Spleen (tissue), 7 donors: ENCODE results near the gene UCN3.
"Not testable (repeated sequence)": the region's sequence is repeated elsewhere in the genome, so short reads cannot be mapped to it uniquely, and the experiment has no call there.

Experiments
- CTCF ChIP-seq, 11 experiments: fragments of 200-600 bp in 7 of 11; fragments of 450-650 bp in 4 of 11; sonication (generic) in 4 of 11; IDR thresholded peaks in 8 of 11; conservative IDR thresholded peaks in 3 of 11; 1 replicate in 7 of 11; 2 replicates in 4 of 11; pipeline versions ENCODE4 v1.4.0 to v1.8.0; 2016 to 2021; ENCODE audit warnings: antibody characterized with exemption in 11 of 11, inconsistent platforms in 4 of 11, mild to moderate bottlenecking in 1 of 11
- POLR2A ChIP-seq, 3 donors: fragments of 450-650 bp; IDR thresholded peaks; one replicate each; pipeline ENCODE4 v1.5.1; 2017; ENCODE audit warnings: antibody characterized with exemption in 3 of 3, mild to moderate bottlenecking in 1 of 3
- donor health status: DM: no; HTN: no; CAD: no; lungs with moderate emphysema.
- donor health status: DM: no; HTN: no; CAD: no.
- donor health status: DM: no; HTN: no; CAD: no.

DNA sequence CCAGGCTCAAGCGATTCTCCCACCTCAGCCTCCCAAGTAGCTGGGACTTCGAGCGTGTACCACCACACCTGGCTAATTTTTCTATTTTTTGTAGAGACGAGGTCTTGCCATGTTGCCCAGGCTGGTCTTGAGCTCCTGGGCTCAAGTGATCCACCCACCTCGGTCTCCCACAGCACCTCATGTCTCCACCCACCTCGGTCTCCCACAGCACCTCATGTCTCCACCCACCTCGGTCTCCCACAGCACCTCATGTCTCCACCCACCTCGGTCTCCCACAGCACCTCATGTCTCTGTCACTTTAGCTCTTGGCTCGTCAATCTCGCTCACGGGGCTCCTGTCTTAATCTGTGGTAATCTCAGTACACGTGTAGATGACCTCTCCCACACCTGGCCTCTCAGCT is 15.6 kb downstream of the UCN3 start:
- not testable (repeated sequence) for TF ChIP-seq POLR2A (IDR thresholded peaks at IDR 0.05); CTCF (IDR thresholded peaks at IDR 0.05 in 8 of 11, conservative IDR thresholded peaks at IDR 0.05 in 3 of 11)
